GM21526 (cell line): Measurements from ENCODE around the gene ADIPOR2.
"Not testable (repeated sequence)": the region's sequence is repeated elsewhere in the genome, so short reads cannot be mapped to it uniquely, and the experiment has no call there.

Source experiments
- ATAC-seq: cut with Tn5 transposase; IDR thresholded peaks from one replicate; pipeline ENCODE4 v1.9.1; 2021; ENCODE audit warnings: moderate library complexity; ENCODE audit not compliant: unreplicated experiment, low FRiP score

Gene ADIPOR2

GRCh38 chr12:1731019-1731687, 40.3 kb downstream of the ADIPOR2 start:
- ATAC-seq, result no peak

DNA sequence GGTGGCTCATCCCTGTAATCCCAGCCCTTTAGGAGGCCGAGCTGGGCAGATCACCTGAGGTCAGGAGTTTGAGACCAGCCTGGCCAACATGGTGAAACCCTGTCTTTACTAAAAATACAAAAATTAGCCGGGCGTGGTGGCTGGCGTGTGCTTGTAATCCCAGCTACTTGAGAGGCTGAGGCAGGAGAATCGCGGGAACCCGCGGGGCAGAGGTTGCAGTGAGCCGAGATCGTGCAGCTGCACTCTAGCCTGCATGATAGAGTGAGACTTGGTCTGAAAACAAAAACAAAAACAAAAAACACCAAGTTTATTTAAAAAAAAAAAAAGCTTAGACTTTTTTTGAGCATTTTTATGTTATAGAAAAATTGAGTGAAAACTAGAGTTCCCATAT, 40.8 kb downstream of the ADIPOR2 start:
- not testable (repeated sequence) for ATAC-seq

GRCh38 chr12:1732914-1733313, 42.0 kb downstream of the ADIPOR2 start:
- no peak for ATAC-seq

DNA sequence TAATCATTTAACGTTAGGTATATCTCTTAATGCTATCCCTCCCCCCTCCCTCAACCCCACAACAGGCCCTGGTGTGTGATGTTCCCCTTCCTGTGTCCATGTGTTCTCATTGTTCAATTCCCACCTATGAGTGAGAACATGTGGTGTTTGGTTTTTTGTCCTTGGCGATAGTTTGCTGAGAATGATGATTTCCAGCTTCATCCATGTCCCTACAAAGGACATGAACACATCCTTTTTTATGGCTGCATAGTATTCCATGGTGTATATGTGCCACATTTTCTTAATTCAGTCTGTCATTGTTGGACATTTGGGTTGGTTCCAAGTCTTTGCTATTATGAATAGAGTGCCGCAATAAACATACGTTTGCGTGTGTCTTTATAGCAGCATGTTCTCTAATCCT, 42.8 kb downstream of the ADIPOR2 start:
- ATAC-seq, result not testable (repeated sequence)

GRCh38 chr12:1737652-1738286, 46.9 kb downstream of the ADIPOR2 start:
- ATAC-seq, result no peak

GRCh38 chr12:1738446-1738845, 47.6 kb downstream of the ADIPOR2 start:
- ATAC-seq, result no peak

GRCh38 chr12:1739368-1739767, 48.5 kb downstream of the ADIPOR2 start:
- ATAC-seq, result no peak

GRCh38 chr12:1740161-1740948, 49.5 kb downstream of the ADIPOR2 start:
- no peak for ATAC-seq

DNA sequence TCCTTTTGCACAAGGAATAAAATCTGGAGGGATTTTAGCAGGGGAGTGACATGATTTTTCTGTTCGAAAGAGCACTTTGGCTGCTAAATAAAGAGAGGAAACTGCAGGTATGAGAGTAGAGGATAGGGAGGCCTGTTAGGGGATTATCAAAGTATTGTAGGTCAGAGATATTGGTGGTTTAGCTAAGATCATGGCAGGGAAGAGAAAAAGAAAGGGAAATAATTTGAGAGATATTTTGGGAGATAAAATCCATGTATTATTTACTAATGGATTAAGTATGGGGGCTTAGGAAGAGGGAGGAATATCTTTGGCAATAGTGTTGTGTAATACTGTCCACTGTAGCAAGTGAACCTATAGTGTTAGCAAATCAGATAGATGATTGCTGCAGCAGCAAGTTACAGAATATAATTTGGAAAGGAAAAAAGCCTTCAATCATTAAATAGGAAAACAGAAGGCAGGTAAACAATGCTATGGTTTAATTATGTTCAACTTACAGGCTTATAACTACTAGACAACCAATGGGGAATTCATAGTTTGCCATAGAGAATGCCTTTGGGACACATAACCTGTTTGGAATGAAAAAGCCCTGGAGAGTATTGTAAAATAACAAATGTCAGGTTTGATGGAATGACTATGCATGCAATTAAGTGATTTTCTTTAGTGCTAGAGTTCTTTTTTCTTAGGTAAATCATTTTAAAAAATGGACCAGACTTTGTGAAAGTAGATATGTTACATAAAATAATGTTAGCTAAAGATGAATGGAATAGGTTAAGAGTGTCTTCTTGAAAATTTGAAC, 50.5 kb downstream of the ADIPOR2 start:
- ATAC-seq, result no peak

GRCh38 chr12:1744932-1745331, 54.1 kb downstream of the ADIPOR2 start:
- ATAC-seq, result no peak

DNA sequence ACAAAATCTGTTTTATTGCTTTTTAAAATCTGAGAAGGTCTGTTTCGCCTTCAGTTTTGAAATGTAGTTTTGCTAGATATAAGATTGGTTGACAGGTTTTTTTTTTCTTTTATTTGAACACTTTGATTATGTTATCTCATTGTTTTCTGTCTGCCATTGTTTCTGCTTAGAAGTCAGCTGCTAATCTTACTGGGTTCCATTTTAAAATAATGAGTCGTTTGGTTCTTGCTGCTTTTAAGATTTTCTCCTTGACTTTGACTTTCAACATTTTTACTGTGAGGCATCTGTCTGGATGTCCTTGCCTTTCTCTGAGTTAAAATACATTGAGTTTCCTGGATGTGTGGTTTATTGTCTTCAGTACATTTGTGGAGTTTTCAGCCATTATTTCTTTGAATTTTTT, 56.7 kb downstream of the ADIPOR2 start:
- no peak for ATAC-seq

- no peak for ATAC-seq
These were observed 58.1 kb downstream of the ADIPOR2 start for GRCh38 chr12:1749019-1749418.

DNA sequence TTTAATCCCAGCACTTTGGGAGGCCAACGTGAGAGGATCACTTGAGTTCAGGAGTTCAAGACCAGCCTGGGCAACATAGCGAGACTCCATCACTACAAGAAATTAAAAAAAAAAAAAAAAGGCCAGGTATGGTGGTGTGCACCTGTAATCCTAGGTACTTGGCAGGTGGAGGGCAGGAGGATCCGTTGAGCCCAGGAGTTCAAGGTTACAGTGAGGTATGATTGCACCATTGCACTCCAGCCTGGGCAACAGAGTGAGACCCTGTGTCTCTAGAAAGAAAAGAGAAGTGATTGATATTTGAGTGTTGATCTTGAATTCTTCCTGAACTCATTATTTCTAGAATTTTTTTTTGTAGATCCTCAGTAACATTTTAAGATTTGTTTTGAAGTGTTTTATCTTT, 59.4 kb downstream of the ADIPOR2 start:
- no peak for ATAC-seq

DNA sequence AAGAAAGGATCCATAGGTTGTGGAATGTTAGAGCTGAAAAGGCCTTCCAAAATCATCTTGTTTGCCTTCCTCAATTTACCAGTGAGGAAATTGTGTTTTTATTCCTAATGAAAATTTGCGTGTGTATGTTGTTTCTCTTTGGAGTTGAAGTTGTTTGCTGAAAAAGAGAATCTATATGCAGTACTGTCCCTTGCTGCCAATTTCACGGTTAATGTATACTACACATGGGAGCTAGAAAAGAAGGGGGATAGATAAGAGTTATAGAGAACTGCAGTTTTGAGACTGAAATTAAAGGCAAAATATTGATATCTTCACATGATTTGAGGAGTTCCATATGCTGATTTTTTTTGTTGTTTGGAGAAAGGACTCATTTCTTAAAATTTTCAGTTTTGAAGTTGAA, 67.5 kb downstream of the ADIPOR2 start:
- no peak for ATAC-seq

- no peak for ATAC-seq
These were observed 68.0 kb downstream of the ADIPOR2 start for GRCh38 chr12:1758887-1759286.

DNA sequence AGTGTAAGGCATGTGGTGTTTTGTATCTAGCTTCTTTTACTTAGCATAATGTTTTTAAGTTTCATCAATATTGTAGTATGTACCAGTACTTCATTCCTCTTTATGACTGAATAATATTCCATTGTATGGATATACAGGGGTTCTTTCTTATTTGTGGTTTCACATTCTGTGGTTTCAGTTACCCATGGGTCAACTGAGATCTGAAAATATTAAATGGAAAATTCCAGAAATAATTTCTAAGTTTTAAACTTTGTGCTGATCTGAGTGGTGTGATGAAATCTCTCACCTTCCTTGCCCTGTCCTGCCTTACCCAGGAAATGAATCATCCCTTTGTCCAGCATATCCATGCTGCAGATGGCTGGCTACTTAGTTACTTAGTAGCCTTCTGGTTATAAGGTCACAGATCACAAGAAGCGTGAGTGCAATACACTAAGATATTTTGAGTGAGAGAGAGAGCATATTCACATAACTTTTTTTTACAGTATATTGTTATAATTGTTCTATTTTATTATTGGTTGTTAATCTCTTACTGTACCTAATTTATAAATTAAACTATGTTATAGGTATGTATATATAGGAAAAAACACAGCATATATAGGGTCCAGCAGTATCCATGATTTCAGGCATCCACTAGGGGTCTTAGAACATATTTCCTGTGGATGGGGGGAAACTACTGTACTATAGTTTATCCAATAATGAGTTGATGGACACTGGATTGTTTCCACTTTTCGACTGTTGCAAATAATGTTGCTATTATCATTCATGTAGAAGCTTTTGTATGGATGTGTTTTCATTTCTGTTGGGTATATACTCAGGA, 69.9 kb downstream of the ADIPOR2 start:
- ATAC-seq, result no peak

DNA sequence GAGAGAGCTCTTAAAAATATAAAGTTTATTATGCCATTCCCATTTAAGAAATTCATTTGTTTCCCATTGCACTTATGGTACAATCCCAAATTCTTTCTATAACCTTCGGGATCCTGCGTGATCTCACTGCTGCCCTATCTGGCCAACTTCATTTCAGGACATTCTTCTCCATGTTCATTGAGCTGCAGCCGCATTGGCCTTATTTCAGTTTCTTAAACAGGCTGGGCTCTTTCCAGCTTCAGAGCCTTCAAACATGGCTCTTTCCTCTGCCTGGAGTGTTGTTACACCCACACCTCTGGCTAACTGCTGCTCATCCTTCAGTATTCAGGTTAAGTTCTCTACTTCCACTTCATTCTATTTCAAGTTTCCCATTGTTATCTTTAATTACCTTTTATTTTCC, 71.0 kb downstream of the ADIPOR2 start:
- ATAC-seq, result no peak

- no peak for ATAC-seq
These were observed 72.3 kb downstream of the ADIPOR2 start for GRCh38 chr12:1763153-1763552.

DNA sequence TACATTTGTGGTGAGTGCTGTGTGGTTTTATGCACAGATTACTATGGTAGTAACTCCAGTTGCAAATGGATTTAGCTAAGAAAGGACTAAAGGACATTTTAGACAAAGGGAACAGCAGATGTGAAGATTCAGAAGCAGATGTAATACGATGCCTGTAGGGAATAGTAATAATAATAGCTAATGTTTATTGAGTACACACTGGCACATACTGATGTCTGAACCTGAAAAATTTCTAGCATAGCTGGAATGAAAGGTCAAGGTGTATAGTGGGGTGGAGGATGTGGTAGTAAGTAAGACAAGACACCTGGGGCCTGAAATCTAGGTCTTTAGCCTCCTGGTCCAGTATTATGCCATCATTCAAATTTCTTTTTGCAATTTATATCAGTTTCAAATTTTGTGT, 75.2 kb downstream of the ADIPOR2 start:
- ATAC-seq, result no peak
